Cerebellar cortex (tissue), 1 donor: ENCODE results near the gene RXFP1.
A peak's percentile ranks its signal among the peaks of the same experiment; 100 is the strongest.
"Not testable (repeated sequence)": the region's sequence is repeated elsewhere in the genome, so short reads cannot be mapped to it uniquely, and the experiment has no call there.

Source experiments
- DNase-seq: peaks from one replicate; pipeline ENCODE4 v3.0.0-alpha.2; 2015; ENCODE audit warnings: low spot score

RXFP1 gene

GRCh38 chr4:158617956-158618355, 96.3 kb downstream of the RXFP1 start:
- no peak for DNase-seq

GRCh38 chr4:158621729-158622128, 100.0 kb downstream of the RXFP1 start:
- DNase-seq = no peak

GRCh38 chr4:158622251-158622650, 100.6 kb downstream of the RXFP1 start:
- DNase-seq = no peak

GRCh38 chr4:158624889-158625478, 103.3 kb downstream of the RXFP1 start:
- peak; percentile 63 for DNase-seq

DNA sequence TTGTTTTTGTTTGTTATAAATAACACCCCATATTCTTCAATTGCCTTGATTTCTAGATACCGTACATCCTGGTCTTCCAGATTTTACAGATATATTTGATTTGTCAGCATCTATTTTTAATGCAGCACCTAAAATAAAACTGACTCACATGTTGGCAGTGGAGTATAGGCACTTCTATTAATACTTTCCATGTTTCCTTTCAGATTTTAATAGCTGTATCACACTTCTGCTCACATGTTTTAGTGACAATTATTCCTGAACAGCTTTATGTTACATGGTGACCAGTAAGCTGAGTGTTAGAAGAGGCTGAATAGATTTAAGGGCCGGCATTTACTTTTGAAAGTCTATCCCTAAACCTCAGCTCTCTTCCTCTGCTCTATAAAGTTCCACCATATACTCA, 103.9 kb downstream of the RXFP1 start:
- DNase-seq = no peak

GRCh38 chr4:158630893-158631292, 109.2 kb downstream of the RXFP1 start:
- DNase-seq = no peak

GRCh38 chr4:158636619-158637018, 114.9 kb downstream of the RXFP1 start:
- no peak for DNase-seq

GRCh38 chr4:158644356-158644755, 122.7 kb downstream of the RXFP1 start:
- no peak for DNase-seq

DNA sequence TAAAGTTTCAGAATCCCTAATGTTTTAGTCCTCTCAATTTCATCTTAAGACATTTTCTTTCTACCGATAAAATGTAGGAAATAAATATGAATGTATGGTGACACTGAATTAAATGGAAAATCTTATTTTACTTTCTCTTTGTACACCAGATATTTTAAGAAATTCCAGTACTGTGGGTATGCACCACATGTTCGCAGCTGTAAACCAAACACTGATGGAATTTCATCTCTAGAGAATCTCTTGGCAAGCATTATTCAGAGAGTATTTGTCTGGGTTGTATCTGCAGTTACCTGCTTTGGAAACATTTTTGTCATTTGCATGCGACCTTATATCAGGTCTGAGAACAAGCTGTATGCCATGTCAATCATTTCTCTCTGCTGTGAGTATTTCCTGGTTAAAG, 123.1 kb downstream of the RXFP1 start:
- DNase-seq = no peak

DNA sequence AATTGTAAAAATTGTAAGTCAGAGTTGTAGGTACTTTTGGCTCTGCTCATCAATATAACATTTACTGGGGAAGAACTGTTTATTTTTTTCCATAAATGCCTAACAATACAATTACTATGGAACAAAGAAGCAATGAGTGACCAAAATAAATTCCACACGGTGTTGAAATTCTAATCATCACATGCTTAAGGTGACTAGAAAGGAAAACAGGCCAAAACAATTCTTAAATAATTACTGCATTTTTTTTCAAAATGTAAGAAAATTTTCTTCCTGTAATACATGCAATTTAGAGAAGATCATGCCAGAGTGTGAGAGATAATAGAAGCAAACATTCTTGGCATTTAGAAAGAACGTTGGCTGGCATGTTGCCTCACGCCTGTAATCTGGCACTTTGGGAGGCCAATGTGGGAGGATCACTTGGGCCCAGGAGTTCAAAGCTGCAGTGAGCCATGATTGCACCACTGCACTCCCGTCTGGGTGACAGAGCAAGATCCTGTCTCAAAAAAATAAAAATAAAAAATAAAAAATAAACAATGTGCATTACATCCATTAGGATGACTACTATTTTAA, 127.5 kb downstream of the RXFP1 start:
- DNase-seq = no peak

GRCh38 chr4:158652920-158653319, 131.2 kb downstream of the RXFP1 start:
- DNase-seq = no peak

- DNase-seq = no peak
These were observed 134.8 kb downstream of the RXFP1 start for GRCh38 chr4:158656439-158656838.

DNA sequence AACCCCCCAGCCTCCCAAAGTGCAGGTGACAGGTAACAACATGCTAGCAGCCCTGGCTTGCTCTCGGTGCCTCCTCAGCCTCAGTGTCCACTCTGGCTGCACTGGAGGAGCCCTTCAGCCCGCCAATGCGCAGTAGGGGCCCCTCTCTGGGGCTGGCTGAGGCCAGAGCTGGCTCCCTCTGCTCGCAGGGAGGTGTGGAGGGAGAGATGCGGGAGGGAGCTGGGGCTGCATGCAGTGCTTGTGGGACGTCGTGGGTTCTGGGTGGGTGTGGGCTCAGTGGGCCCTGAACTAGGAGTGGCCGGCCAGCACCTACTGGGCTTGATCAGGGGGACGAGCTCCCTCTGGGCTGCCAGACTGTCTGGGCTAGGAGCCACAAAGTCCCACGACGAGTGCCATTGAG, 135.6 kb downstream of the RXFP1 start:
- no peak for DNase-seq

DNA sequence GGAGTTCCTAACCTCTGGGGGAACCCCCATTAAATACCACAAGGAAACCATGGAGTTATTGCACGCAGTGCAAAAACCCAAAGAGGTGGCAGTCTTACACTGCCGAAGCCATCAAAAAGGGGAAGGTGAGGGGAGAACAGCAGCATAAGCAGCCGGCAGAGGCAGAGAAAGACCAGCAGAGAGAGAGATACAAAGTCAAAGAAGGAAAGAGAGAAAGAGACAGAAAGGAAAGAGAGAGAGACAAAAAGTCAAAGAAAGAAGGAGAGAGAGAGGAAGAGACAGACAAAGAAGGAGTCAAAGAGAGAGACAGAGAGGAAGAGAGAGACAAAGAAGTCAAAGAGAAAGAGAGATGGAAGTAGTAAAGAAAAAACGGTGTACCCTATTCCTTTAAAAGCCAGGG, 141.6 kb downstream of the RXFP1 start:
- not testable (repeated sequence) for DNase-seq

GRCh38 chr4:158663707-158664625, 142.3 kb downstream of the RXFP1 start:
- not testable (repeated sequence) for DNase-seq

DNA sequence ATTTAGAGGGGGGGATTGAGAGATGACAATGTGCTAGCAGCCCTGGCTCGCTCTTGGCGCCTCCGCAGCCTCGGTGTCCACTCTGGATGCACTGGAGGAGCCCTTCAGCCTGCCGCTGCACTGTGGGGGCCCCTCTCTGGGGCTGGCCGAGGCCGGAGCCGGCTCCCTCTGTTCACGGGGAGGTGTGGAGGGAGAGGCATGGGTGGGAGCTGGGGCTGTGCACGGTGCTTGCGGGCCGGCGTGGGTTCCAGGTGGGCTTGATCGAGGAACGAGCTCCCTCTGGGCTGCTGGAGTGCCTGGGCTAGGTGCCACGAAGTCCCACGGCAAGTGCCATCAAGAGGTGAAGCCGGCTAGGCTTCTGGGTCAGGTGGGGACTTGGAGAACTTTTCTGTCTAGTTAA, 143.1 kb downstream of the RXFP1 start:
- DNase-seq = no peak

DNA sequence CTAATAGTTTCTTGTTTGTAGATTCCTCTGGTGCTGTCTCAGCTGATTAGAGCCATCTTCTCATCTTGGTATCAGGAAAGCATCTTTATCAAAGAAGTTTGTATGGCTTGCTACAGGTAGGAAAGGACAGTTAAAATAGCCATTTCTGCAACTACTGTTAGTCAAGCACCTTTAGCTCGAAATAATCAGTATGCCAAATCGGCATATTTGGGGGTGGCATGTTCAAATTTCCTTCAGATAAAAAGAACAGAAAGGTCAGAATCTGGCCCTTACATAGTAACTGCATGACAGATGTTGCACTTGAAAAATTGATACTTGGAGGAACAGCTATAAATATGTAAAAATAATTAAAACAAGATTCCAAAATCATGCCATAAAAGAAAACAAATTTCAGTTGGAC, 145.2 kb downstream of the RXFP1 start:
- no peak for DNase-seq

- DNase-seq = peak; percentile 7
These were observed 146.0 kb downstream of the RXFP1 start for GRCh38 chr4:158667651-158668198.

GRCh38 chr4:158669310-158669709, 147.6 kb downstream of the RXFP1 start:
- DNase-seq = no peak

- DNase-seq = peak; percentile 60
These were observed 149.4 kb downstream of the RXFP1 start for GRCh38 chr4:158670975-158671664.

- no peak for DNase-seq
These were observed 149.9 kb downstream of the RXFP1 start, which contains the start of gene C4orf46 for GRCh38 chr4:158671665-158671914. Gene C4orf46, minus strand, starts transcription at chr4:158671887. Its CDS starts 86 bp downstream, at chr4:158671801.
